ENCODE measurements around the gene SLC39A8.

DNA sequence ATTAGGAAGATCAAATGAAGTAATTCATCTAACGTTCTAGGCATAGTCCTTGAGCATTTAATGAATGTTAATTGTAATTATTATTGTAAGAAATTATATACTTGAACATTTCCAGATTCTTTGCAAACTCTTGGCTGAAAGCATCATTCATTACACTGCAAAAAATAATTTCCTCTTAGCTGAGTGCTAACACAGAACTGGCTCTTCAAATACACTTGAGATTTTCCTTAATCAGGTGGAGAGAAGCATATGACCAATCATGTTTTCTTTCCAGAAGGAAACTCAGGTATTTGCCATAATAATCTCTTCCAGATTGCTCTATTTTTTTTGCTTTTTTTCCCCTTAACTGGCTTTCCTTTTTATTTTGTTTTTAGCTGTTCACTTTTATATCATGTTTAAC, 42.5 kb downstream of the SLC39A8 start:
- TF ChIP-seq, protein P1, sequence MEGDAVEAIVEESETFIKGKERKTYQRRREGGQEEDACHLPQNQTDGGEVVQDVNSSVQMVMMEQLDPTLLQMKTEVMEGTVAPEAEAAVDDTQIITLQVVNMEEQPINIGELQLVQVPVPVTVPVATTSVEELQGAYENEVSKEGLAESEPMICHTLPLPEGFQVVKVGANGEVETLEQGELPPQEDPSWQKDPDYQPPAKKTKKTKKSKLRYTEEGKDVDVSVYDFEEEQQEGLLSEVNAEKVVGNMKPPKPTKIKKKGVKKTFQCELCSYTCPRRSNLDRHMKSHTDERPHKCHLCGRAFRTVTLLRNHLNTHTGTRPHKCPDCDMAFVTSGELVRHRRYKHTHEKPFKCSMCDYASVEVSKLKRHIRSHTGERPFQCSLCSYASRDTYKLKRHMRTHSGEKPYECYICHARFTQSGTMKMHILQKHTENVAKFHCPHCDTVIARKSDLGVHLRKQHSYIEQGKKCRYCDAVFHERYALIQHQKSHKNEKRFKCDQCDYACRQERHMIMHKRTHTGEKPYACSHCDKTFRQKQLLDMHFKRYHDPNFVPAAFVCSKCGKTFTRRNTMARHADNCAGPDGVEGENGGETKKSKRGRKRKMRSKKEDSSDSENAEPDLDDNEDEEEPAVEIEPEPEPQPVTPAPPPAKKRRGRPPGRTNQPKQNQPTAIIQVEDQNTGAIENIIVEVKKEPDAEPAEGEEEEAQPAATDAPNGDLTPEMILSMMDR (IDR thresholded peaks at IDR 0.05; ENCODE audit: low read depth, low read length, poor library complexity, severe bottlenecking) = no peak
- no peak for TF ChIP-seq EZH2phosphoT487 (IDR thresholded peaks at IDR 0.05; ENCODE audit: borderline replicate concordance, low read length)

Data from DOHH2 (cell line).